Thoracic aorta (tissue), 2 donors: ENCODE results near the gene NUTM2E. TPM values are rescaled to one million over a fixed set of nuclear protein-coding genes. Genes with fewer than 3 reads are reported as not detected.
"Not testable (repeated sequence)": the region's sequence is repeated elsewhere in the genome, so short reads cannot be mapped to it uniquely, and the experiment has no call there.

Experiments
- ATAC-seq: fragments of 150-250 bp; one replicate; pipeline ENCODE4 v1.8.0; 2017; ENCODE audit warnings: low read depth; ENCODE audit not compliant: insufficient number of reproducible peaks, low FRiP score
- DNase-seq: peaks from one replicate; pipeline ENCODE4 v3.0.0-alpha.2; 2020; ENCODE audit warnings: low spot score
- H3K27ac ChIP-seq, 2 donors: fragments of 200-600 bp; sonication (generic); 1 replicate in 1 of 2; 2 replicates in 1 of 2; pipeline ENCODE4 v1.5.1; 2016; ENCODE audit warnings: mild to moderate bottlenecking in 2 of 2, moderate library complexity in 2 of 2
- H3K27me3 ChIP-seq: fragments of 200-600 bp; sonication (generic); replicated peaks from 2 replicates; pipeline ENCODE4 v1.6.0; 2016; ENCODE audit warnings: mild to moderate bottlenecking; ENCODE audit not compliant: insufficient read depth
- H3K36me3 ChIP-seq: fragments of 200-600 bp; sonication (generic); one replicate; pipeline ENCODE4 v1.5.1; 2016
- H3K4me1 ChIP-seq, 2 donors: fragments of 200-600 bp; sonication (generic); 1 replicate in 1 of 2; 2 replicates in 1 of 2; pipeline versions ENCODE4 v1.5.1 to v1.6.0; 2016; ENCODE audit warnings: low read depth in 2 of 2, mild to moderate bottlenecking in 1 of 2; ENCODE audit not compliant: control insufficient read depth in 1 of 2
- H3K4me3 ChIP-seq: fragments of 200-600 bp; sonication (generic); 2 replicates; pipeline ENCODE4 v1.5.1; 2016; ENCODE audit warnings: mild to moderate bottlenecking
- H3K9me3 ChIP-seq: fragments of 200-600 bp; sonication (generic); 2 replicates; pipeline ENCODE4 v1.5.1; 2016
- total RNA-seq, 2 donors: library from RNA; depleted of rRNA; stranded (reverse); fragments of >200 nt; gene quantifications; one replicate each; pipeline versions ENCODE4 v1.1.0 to v1.2.3, GENCODE V29; 2016

Gene NUTM2E
- total RNA-seq, 2 donors from 2014 or later = not detected

DNA sequence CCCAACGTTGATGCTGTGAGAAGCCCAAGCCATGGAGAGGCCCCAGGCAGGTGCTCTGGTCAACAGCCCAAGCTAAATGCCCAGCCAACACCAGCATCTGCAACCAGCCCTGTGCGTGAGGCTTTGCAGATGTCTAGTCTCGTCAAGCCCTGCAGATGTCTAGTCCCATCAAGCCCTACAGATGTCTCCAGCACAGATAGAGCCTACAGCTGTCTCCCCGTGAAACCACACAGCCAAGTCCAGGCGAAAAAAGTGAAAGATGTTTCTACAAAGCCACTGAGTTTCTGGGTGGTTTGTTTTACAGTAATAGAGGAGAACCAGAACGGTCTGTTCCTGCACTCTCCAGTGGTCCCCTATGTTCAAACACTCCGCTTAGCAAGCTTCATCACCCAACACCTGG lies 41.5 kb downstream of the NUTM2E start:
- H3K36me3 ChIP-seq, H3K4me3 ChIP-seq, H3K9me3 ChIP-seq, ATAC-seq, H3K27me3 ChIP-seq, H3K27ac ChIP-seq, DNase-seq, H3K4me1 ChIP-seq: not testable (repeated sequence)

DNA sequence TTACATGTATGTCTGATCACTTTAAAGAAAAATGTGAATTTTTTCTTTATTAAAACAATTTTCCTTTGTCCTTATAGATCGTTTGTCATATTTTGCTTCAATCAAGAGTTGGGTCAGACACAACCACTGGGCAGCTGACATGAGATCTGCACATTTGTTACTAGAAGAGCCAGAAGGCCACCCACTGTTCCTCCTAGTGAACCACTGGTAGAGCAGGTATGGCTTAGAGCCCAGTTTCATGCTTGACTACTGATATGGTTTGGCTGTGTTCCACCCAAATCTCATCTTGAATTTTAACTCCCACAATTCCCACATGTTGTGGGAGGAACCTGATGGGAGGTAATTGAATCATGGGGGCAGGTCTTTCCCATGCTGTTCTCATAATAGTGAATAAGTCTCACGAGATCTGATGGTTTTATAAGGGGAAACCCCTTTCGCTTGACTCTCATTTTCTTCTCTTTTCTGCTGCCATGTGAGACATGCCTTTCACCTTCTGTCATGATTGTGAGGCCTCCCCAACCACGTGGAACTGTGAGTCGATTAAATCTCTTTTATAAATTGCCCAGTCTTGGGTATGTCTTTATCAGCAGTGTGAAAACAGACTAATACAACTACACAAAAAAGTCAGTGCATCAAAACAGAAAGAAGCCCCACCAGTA lies 43.0 kb downstream of the NUTM2E start:
- not testable (repeated sequence) for DNase-seq, H3K9me3 ChIP-seq, ATAC-seq, H3K36me3 ChIP-seq, H3K27me3 ChIP-seq, H3K4me3 ChIP-seq, H3K27ac ChIP-seq, H3K4me1 ChIP-seq

DNA sequence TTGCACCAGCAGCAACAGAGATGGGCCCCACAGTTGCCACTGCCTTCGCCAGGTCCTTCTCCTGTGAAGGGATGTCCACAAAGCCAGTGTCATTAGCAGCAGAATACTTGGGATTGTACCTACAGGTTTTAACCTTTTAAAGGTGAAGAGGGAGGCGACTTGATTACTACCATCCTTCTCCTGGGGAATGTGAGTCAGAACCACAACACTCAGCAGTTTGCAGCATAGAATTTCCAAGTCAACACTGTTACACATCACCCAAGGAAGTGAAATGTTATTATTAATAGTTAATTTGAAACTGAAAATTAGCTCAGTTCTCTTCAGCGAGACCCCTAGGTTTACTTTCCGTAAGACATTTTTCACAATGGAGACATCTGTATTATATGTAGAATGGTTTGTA lies 45.2 kb downstream of the NUTM2E start:
- H3K27me3 ChIP-seq = not testable (repeated sequence)

More for the DNA sequence above, 45.2 kb downstream of the NUTM2E start:
- H3K9me3 ChIP-seq, H3K36me3 ChIP-seq, ATAC-seq, DNase-seq, H3K4me3 ChIP-seq, H3K4me1 ChIP-seq, H3K27ac ChIP-seq: not testable (repeated sequence)

Other genes starting within 250 kb of the NUTM2E start
- gene SFTPA1, start 215.8 kb upstream of the NUTM2E start, total RNA-seq = not detected
- gene NUTM2B, start 123.5 kb upstream of the NUTM2E start, total RNA-seq = 1 to 10 TPM in 1 of 2 donors, under 1 TPM in 1; 0.78 to 5.0 TPM
- gene SFTPD, start 122.4 kb downstream of the NUTM2E start, total RNA-seq = 1 to 10 TPM in 1 of 2 donors, not detected in 1; 2.6 TPM